Uterus (tissue), 4 donors: ENCODE results near the gene CERS6. TPM values are rescaled to one million over a fixed set of nuclear protein-coding genes. Genes with fewer than 3 reads are reported as not detected.
A peak's percentile ranks its signal among the peaks of the same experiment; 100 is the strongest.

Source experiments
- DNase-seq, 2 donors: peaks; one replicate each; pipeline ENCODE4 v3.0.0-alpha.2; 2019 to 2020
- H3K27ac ChIP-seq, 2 donors: fragments of 200-600 bp; sonication (generic); 1 replicate in 1 of 2; 2 replicates in 1 of 2; pipeline ENCODE4 v1.5.1; 2016 to 2018
- H3K27me3 ChIP-seq, 2 donors: fragments of 200-600 bp; sonication (generic); one replicate each; pipeline ENCODE4 v1.5.1; 2018 to 2019; ENCODE audit warnings: control low read depth in 1 of 2
- H3K36me3 ChIP-seq, 2 donors: fragments of 200-600 bp; sonication (generic); one replicate each; pipeline ENCODE4 v1.5.1; 2019; ENCODE audit warnings: control low read depth in 1 of 2
- H3K4me1 ChIP-seq, 2 donors: fragments of 200-600 bp; sonication (generic); one replicate each; pipeline ENCODE4 v1.5.1; 2018 to 2019; ENCODE audit warnings: control low read depth in 1 of 2
- H3K4me3 ChIP-seq, 2 donors: fragments of 200-600 bp; sonication (generic); 1 replicate in 1 of 2; 2 replicates in 1 of 2; pipeline ENCODE4 v1.5.1; 2018 to 2019; ENCODE audit warnings: mild to moderate bottlenecking in 1 of 2
- H3K9me3 ChIP-seq, 2 donors: fragments of 200-600 bp; sonication (generic); one replicate each; pipeline ENCODE4 v1.5.1; 2019; ENCODE audit warnings: control low read depth in 1 of 2
- CTCF ChIP-seq, 4 experiments: fragments of 200-600 bp in 2 of 4; fragments of 450-650 bp in 2 of 4; sonication (generic) in 2 of 4; IDR thresholded peaks; one replicate each; pipeline ENCODE4 v1.5.1; 2016 to 2019; ENCODE audit warnings: antibody characterized with exemption in 4 of 4, mild to moderate bottlenecking in 2 of 4, moderate library complexity in 1 of 4
- POLR2A ChIP-seq, 2 donors: fragments of 450-650 bp; IDR thresholded peaks; one replicate each; pipeline ENCODE4 v1.6.1; 2016; ENCODE audit warnings: antibody characterized with exemption in 2 of 2, mild to moderate bottlenecking in 1 of 2, moderate library complexity in 1 of 2
- intact Hi-C: fragments of 100-400 bp; cut with DNase I; formaldehyde crosslinking; loops from one replicate; pipeline ENCODE4 v1.15.1; 2023; ENCODE audit warnings: low total_unique reads
- total RNA-seq, 4 donors: library from RNA; depleted of rRNA in 3 of 4; stranded (reverse); fragments of >200 nt in 3 of 4; gene quantifications; one replicate each; pipeline versions ENCODE4 v1.1.0 to v1.2.4, GENCODE V29; 2014 to 2023
- donor health status: DM: yes; HTN: yes; CAD: no.

The CERS6 gene
- total RNA-seq, 4 donors from 2014 or later = 20.0 to 47.2 (median 26.6) TPM

- H3K27me3 ChIP-seq = no peaks in the 10 kb centered on the region
- H3K4me1 ChIP-seq = no peaks in the 10 kb centered on the region
- DNase-seq = no peak
- intact Hi-C loops = no loop called here
- H3K9me3 ChIP-seq = peaks cover 0 to 8% of the 10 kb centered on the region in 2 donors
- no peaks in the 10 kb centered on the region for H3K36me3 ChIP-seq
- no peak overlapping the region for H3K4me3 ChIP-seq
- no peak overlapping the region for H3K27ac ChIP-seq
- no peak for TF ChIP-seq CTCF (IDR thresholded peaks at IDR 0.05)
- no peak for TF ChIP-seq POLR2A (IDR thresholded peaks at IDR 0.05)
Observed at GRCh38 chr2:168607992-168608391, 151.9 kb downstream of the CERS6 start.

- Histone ChIP-seq H3K9me3 (peaks cover 0 to 8% of the 10 kb centered on the region in 2 donors), H3K4me3 (no peak overlapping the region), H3K36me3 (no peaks in the 10 kb centered on the region), H3K4me1 (no peaks in the 10 kb centered on the region), H3K27me3 (no peaks in the 10 kb centered on the region), H3K27ac (no peak overlapping the region)
- TF ChIP-seq CTCF (IDR thresholded peaks at IDR 0.05) (no peak), POLR2A (IDR thresholded peaks at IDR 0.05) (no peak)
- intact Hi-C loops = no loop called here
- DNase-seq = no peak
Observed at GRCh38 chr2:168608796-168609195, 152.7 kb downstream of the CERS6 start.

GRCh38 chr2:168611091-168611490 lies 155.0 kb downstream of the CERS6 start:
- Histone ChIP-seq H3K4me1 (no peaks in the 10 kb centered on the region), H3K9me3 (no peaks in the 10 kb centered on the region), H3K27me3 (no peaks in the 10 kb centered on the region), H3K4me3 (no peak overlapping the region), H3K36me3 (no peaks in the 10 kb centered on the region), H3K27ac (peak overlapping the region in 1 of 2 donors; percentile 0)
- DNase-seq = no peak
- intact Hi-C loops = no loop called here
- TF ChIP-seq POLR2A (IDR thresholded peaks at IDR 0.05) = no peak
- no peak for TF ChIP-seq CTCF (IDR thresholded peaks at IDR 0.05)

- Histone ChIP-seq H3K27ac (peak overlapping the region in 1 of 2 donors; percentile 0), H3K36me3 (no peaks in the 10 kb centered on the region), H3K4me1 (no peaks in the 10 kb centered on the region), H3K4me3 (no peak overlapping the region), H3K9me3 (no peaks in the 10 kb centered on the region), H3K27me3 (no peaks in the 10 kb centered on the region)
- TF ChIP-seq CTCF (IDR thresholded peaks at IDR 0.05) (no peak), POLR2A (IDR thresholded peaks at IDR 0.05) (no peak)
- intact Hi-C loops = no loop called here
- no peak for DNase-seq
Observed at GRCh38 chr2:168611896-168612650, 156.0 kb downstream of the CERS6 start.

- no peaks in the 10 kb centered on the region for H3K4me1 ChIP-seq
Observed at GRCh38 chr2:168612719-168613118, 156.6 kb downstream of the CERS6 start.

More at GRCh38 chr2:168612719-168613118, 156.6 kb downstream of the CERS6 start:
- intact Hi-C loops = no loop called here
- H3K36me3 ChIP-seq = no peaks in the 10 kb centered on the region
- no peak overlapping the region for H3K4me3 ChIP-seq
- DNase-seq = no peak
- H3K27me3 ChIP-seq = no peaks in the 10 kb centered on the region
- TF ChIP-seq CTCF (IDR thresholded peaks at IDR 0.05) (no peak), POLR2A (IDR thresholded peaks at IDR 0.05) (no peak)
- no peaks in the 10 kb centered on the region for H3K9me3 ChIP-seq
- H3K27ac ChIP-seq = no peak overlapping the region
